Naive B cell (primary cell): ENCODE data around the gene DDX41. TPM values are rescaled to one million over a fixed set of nuclear protein-coding genes. Genes with fewer than 3 reads are reported as not detected.

Experiments
- ATAC-seq, 2 donors: fragments of 150-1000 bp; cut with Tn5 transposase; 2 replicates each; pipeline ENCODE4 v1.10.0; 2021; ENCODE audit warnings: low read depth in 2 of 2, mild to moderate bottlenecking in 2 of 2, moderate library complexity in 2 of 2
- DNase-seq: peaks from one replicate; pipeline ENCODE4 v3.0.0; 2022
- H3K27ac Mint-ChIP-seq, 6 donors: one replicate each; pipeline ENCODE4 v1.8.0; 2020 to 2022; ENCODE audit warnings: mild to moderate bottlenecking in 6 of 6, mixed read lengths in 6 of 6, moderate library complexity in 5 of 6, inconsistent platforms in 2 of 6
- H3K27me3 Mint-ChIP-seq, 3 donors: one replicate each; pipeline ENCODE4 v1.8.0; 2021 to 2022; ENCODE audit warnings: mixed read lengths in 3 of 3, mild to moderate bottlenecking in 1 of 3
- H3K36me3 Mint-ChIP-seq, 2 donors: one replicate each; pipeline ENCODE4 v1.8.0; 2020 to 2022; ENCODE audit warnings: mixed read lengths in 2 of 2, inconsistent platforms in 1 of 2, mild to moderate bottlenecking in 1 of 2
- H3K4me1 Mint-ChIP-seq, 3 donors: one replicate each; pipeline ENCODE4 v1.8.0; 2020 to 2022; ENCODE audit warnings: mixed read lengths in 3 of 3, inconsistent platforms in 1 of 3, mild to moderate bottlenecking in 1 of 3, moderate library complexity in 1 of 3
- H3K4me3 Mint-ChIP-seq, 8 donors: one replicate each; pipeline ENCODE4 v1.8.0; 2020 to 2022; ENCODE audit warnings: mild to moderate bottlenecking in 8 of 8, mixed read lengths in 8 of 8, moderate library complexity in 8 of 8, inconsistent platforms in 2 of 8
- H3K9me3 Mint-ChIP-seq, 7 donors: one replicate each; pipeline ENCODE4 v1.8.0; 2020 to 2022; ENCODE audit warnings: mixed read lengths in 7 of 7, mild to moderate bottlenecking in 5 of 7, inconsistent platforms in 2 of 7, moderate library complexity in 1 of 7
- polyA plus RNA-seq, 6 donors: library from polyadenylated mRNA; unstranded; fragments of 300-500 nt; fragmentation: Illumina TruSeq; gene quantifications; one replicate each; pipeline ENCODE4 v1.2.3, GENCODE V29; 2021; ENCODE audit warnings: low read depth in 6 of 6

The DDX41 gene
- polyA plus RNA-seq, 6 donors from 2014 or later = 25.8 to 72.8 (median 43.0) TPM

- H3K4me3 Mint-ChIP-seq = peak overlapping the region in 6 of 8 donors; percentile 25 to 90 (median 82)
- peaks cover 0 to 2% (median 0%) of the 10 kb centered on the region in 7 donors for H3K9me3 Mint-ChIP-seq
- H3K4me1 Mint-ChIP-seq = peaks cover 52 to 66% (median 59%) of the 10 kb centered on the region in 3 donors
- peaks cover 0 to 7% of the 10 kb centered on the region in 2 donors for H3K36me3 Mint-ChIP-seq
- H3K27me3 Mint-ChIP-seq = peaks cover 4 to 8% (median 7%) of the 10 kb centered on the region in 3 donors
- no peak for DNase-seq
- no peak for ATAC-seq
- H3K27ac Mint-ChIP-seq = no peak overlapping the region
Measured at GRCh38 chr5:177496727-177497291, 20.0 kb downstream of the DDX41 start.

- Mint-ChIP-seq H3K9me3 (peaks cover 0 to 2% (median 0%) of the 10 kb centered on the region in 7 donors), H3K27me3 (peaks cover 4 to 8% (median 7%) of the 10 kb centered on the region in 3 donors), H3K27ac (no peak overlapping the region), H3K4me1 (peaks cover 52 to 61% (median 54%) of the 10 kb centered on the region in 3 donors), H3K36me3 (peaks cover 0 to 7% of the 10 kb centered on the region in 2 donors), H3K4me3 (peak overlapping the region; percentile 38 to 87 (median 62))
- ATAC-seq (no peak), DNase-seq (no peak)
Measured at GRCh38 chr5:177496070-177496726, 20.6 kb downstream of the DDX41 start.

DNA sequence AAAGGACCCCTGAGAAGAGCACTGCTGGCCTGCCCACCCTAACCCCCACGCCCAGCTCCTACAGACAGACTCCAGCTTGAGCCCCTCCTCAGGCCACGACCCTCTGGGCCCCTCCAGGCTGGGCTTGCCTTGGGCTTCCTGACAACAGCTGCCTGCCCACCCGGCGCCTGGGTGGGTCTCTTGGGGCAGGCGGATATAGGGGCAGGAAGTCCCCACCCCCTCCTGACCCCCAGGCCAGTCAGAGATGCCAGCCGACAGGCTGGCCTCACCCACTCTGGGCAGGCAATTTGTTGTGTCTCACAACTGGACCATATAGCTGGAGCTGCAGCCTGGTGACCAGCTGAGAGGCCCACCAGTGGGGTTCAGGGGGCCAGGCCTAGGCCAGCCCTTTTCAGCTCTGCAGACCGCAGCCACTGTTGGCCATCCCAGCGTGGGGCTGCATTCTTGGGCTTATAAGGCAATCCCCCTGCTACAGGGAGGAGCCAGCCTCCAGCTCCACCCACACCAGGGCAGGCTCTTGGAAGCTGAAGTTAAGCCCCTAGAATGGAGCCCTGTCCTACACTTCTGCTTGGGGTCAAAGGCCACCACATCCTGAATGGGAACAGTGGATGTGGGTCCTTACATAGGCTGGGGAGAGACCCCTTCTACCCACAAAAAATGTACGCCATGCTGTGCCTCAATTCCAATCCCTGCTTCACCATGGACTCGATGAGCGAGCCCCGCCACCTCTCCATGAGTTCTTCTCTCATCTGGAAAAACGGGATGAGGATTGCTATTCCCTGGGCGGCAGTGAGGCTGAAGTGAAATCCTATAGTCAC, 21.3 kb downstream of the DDX41 start:
- peak overlapping the region in 7 of 8 donors; percentile 21 to 81 (median 57) for H3K4me3 Mint-ChIP-seq
- H3K9me3 Mint-ChIP-seq = peaks cover 0 to 2% (median 0%) of the 10 kb centered on the region in 7 donors
- H3K27me3 Mint-ChIP-seq = peaks cover 4 to 8% (median 7%) of the 10 kb centered on the region in 3 donors
- H3K36me3 Mint-ChIP-seq = peaks cover 0 to 7% of the 10 kb centered on the region in 2 donors
- ATAC-seq (no peak), DNase-seq (no peak)
- H3K27ac Mint-ChIP-seq = peak overlapping the region in 2 of 6 donors; percentile 42 to 59
- H3K4me1 Mint-ChIP-seq = peaks cover 48 to 54% (median 52%) of the 10 kb centered on the region in 3 donors

- H3K27me3 Mint-ChIP-seq = peaks cover 4 to 7% (median 5%) of the 10 kb centered on the region in 3 donors
- H3K27ac Mint-ChIP-seq = peak overlapping the region in 4 of 6 donors; percentile 56 to 86 (median 72)
- H3K4me3 Mint-ChIP-seq = peak overlapping the region in 2 of 8 donors; percentile 41 to 48
- ATAC-seq (peak; percentile 62 to 70), DNase-seq (peak; percentile 66)
- peaks cover 0 to 7% of the 10 kb centered on the region in 2 donors for H3K36me3 Mint-ChIP-seq
- peaks cover 0 to 2% (median 0%) of the 10 kb centered on the region in 7 donors for H3K9me3 Mint-ChIP-seq
- peaks cover 46 to 52% (median 50%) of the 10 kb centered on the region in 3 donors for H3K4me1 Mint-ChIP-seq
Measured at GRCh38 chr5:177494346-177495195, 22.2 kb downstream of the DDX41 start.

GRCh38 chr5:177493795-177494345, 22.9 kb downstream of the DDX41 start:
- peak overlapping the region in 4 of 6 donors; percentile 56 to 81 (median 60) for H3K27ac Mint-ChIP-seq
- peaks cover 0 to 2% (median 0%) of the 10 kb centered on the region in 7 donors for H3K9me3 Mint-ChIP-seq
- H3K27me3 Mint-ChIP-seq = peaks cover 3 to 7% (median 4%) of the 10 kb centered on the region in 3 donors
- ATAC-seq (no peak), DNase-seq (no peak)
- peaks cover 0 to 7% of the 10 kb centered on the region in 2 donors for H3K36me3 Mint-ChIP-seq
- H3K4me1 Mint-ChIP-seq = peaks cover 42 to 50% (median 48%) of the 10 kb centered on the region in 3 donors
- peak overlapping the region in 2 of 8 donors; percentile 48 to 70 for H3K4me3 Mint-ChIP-seq

- Mint-ChIP-seq H3K9me3 (peaks cover 0 to 2% (median 0%) of the 10 kb centered on the region in 7 donors), H3K27ac (peak overlapping the region in 4 of 6 donors; percentile 13 to 58 (median 36)), H3K36me3 (peaks cover 0 to 7% of the 10 kb centered on the region in 2 donors), H3K4me1 (peaks cover 32 to 40% (median 39%) of the 10 kb centered on the region in 3 donors), H3K27me3 (no peaks in the 10 kb centered on the region), H3K4me3 (no peak overlapping the region)
- ATAC-seq (no peak), DNase-seq (no peak)
Measured at GRCh38 chr5:177492841-177493240, 23.9 kb downstream of the DDX41 start.

- H3K36me3 Mint-ChIP-seq = peaks cover 0 to 7% of the 10 kb centered on the region in 2 donors
- peaks cover 0 to 2% (median 0%) of the 10 kb centered on the region in 7 donors for H3K9me3 Mint-ChIP-seq
- peak overlapping the region in 1 of 6 donors; percentile 30 for H3K27ac Mint-ChIP-seq
- peaks cover 30 to 37% (median 36%) of the 10 kb centered on the region in 3 donors for H3K4me1 Mint-ChIP-seq
- DNase-seq (no peak), ATAC-seq (no peak)
- no peaks in the 10 kb centered on the region for H3K27me3 Mint-ChIP-seq
- H3K4me3 Mint-ChIP-seq = no peak overlapping the region
Measured at GRCh38 chr5:177491983-177492746, 24.6 kb downstream of the DDX41 start.

DNA sequence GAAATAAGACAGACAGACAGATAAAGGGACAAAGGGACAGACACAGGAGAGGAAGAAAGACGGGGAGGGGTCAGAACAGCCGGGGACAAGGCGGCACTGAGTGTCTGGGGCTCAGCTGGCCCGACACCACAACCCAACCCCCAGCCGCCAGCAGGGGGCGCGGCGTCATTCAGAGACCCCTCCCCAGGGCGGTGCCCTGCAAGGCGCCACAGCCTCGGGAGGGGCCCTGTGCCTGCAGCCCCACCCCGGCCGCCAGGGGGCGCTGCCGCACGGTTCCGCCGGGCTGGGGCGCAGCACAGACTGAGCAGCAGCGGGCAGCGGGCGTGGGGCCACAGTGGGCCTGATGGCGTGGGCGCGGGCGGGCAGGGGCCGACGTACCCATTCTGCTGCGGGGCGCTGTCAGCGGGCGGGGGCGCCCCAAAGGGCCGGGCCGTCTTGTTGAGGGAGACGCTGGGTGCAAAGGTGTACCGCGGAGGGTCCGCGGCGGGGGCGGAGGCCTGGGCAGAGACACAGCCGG, 25.3 kb downstream of the DDX41 start:
- Mint-ChIP-seq H3K27me3 (no peaks in the 10 kb centered on the region), H3K4me1 (peaks cover 29 to 37% (median 36%) of the 10 kb centered on the region in 3 donors), H3K9me3 (peaks cover 0 to 2% (median 0%) of the 10 kb centered on the region in 7 donors), H3K36me3 (peaks cover 0 to 7% of the 10 kb centered on the region in 2 donors), H3K4me3 (no peak overlapping the region), H3K27ac (no peak overlapping the region)
- DNase-seq (no peak), ATAC-seq (peak in 1 of 2 donors; percentile 11)

GRCh38 chr5:177490992-177491391, 25.8 kb downstream of the DDX41 start:
- Mint-ChIP-seq H3K27me3 (no peaks in the 10 kb centered on the region), H3K36me3 (peaks cover 0 to 7% of the 10 kb centered on the region in 2 donors), H3K27ac (peak overlapping the region in 1 of 6 donors; percentile 66), H3K4me1 (peaks cover 24 to 32% (median 31%) of the 10 kb centered on the region in 3 donors), H3K9me3 (peaks cover 0 to 2% (median 0%) of the 10 kb centered on the region in 7 donors), H3K4me3 (no peak overlapping the region)
- DNase-seq = no peak
- no peak for ATAC-seq

GRCh38 chr5:177490311-177490991, 26.3 kb downstream of the DDX41 start:
- peak overlapping the region in 1 of 8 donors; percentile 16 for H3K4me3 Mint-ChIP-seq
- H3K9me3 Mint-ChIP-seq = peaks cover 0 to 2% (median 0%) of the 10 kb centered on the region in 7 donors
- H3K36me3 Mint-ChIP-seq = peaks cover 0 to 7% of the 10 kb centered on the region in 2 donors
- DNase-seq (no peak), ATAC-seq (no peak)
- peak overlapping the region in 4 of 6 donors; percentile 14 to 84 (median 48) for H3K27ac Mint-ChIP-seq
- no peaks in the 10 kb centered on the region for H3K27me3 Mint-ChIP-seq
- peaks cover 20 to 30% (median 29%) of the 10 kb centered on the region in 3 donors for H3K4me1 Mint-ChIP-seq
